HEK293 (cell line): ENCODE data around the gene TRAFD1.

Experiments used
- CTCF ChIA-PET: fragments of 350-600 bp; formaldehyde crosslinking; extraction: SDS; loops from one replicate; lab custom pipeline; 2021; ENCODE audit warnings: antibody characterized with exemption; lab: Yijun Ruan, JAX
- POLR2A ChIA-PET: fragments of 300-600 bp; formaldehyde crosslinking; extraction: SDS; loops from one replicate; lab custom pipeline; 2020; ENCODE audit warnings: antibody characterized with exemption, inconsistent platforms; lab: Yijun Ruan, JAX
- H3K27ac ChIP-seq: fragments of 200-500 bp; sonication (Bioruptor generic); 2 replicates; pipeline ENCODE4 v1.5.1; 2014; ENCODE audit warnings: low read depth, low read length, control low read depth, inconsistent platforms; ENCODE audit errors: extremely low read depth
- H3K36me3 ChIP-seq, 2 experiments: fragments of 200-500 bp in 1 of 2; sonication (Bioruptor generic) in 1 of 2; 1 replicate in 1 of 2; 2 replicates in 1 of 2; pipeline ENCODE4 v1.5.1; 2014 to 2017; ENCODE audit warnings: inconsistent platforms in 2 of 2, low read length in 2 of 2; ENCODE audit not compliant: control insufficient read depth in 2 of 2, insufficient read depth in 1 of 2
- H3K4me1 ChIP-seq: fragments of 200-500 bp; sonication (Bioruptor generic); 2 replicates; pipeline ENCODE4 v1.5.1; 2014; ENCODE audit warnings: mild to moderate bottlenecking, low read length, inconsistent platforms; ENCODE audit not compliant: control insufficient read depth, insufficient read depth
- H3K4me3 ChIP-seq: 2 replicates; pipeline ENCODE4 v1.5.1; 2011; ENCODE audit warnings: low read depth, mild to moderate bottlenecking, control low read depth, low read length, moderate library complexity
- H3K9me3 ChIP-seq: fragments of 200-500 bp; sonication (Bioruptor generic); 2 replicates; pipeline ENCODE4 v1.5.1; 2014; ENCODE audit warnings: low read depth, low read length, inconsistent platforms; ENCODE audit not compliant: control insufficient read depth, insufficient read depth
- GLIS1 ChIP-seq: fragments of 450-650 bp; formaldehyde crosslinking; IDR thresholded peaks from 2 replicates; pipeline ENCODE4 v1.5.1; 2016; ENCODE audit warnings: missing biosample characterization, missing genetic modification characterization
- KLF1 ChIP-seq: fragments of 450-650 bp; formaldehyde crosslinking; IDR thresholded peaks from 2 replicates; pipeline ENCODE4 v1.5.1; 2016; ENCODE audit warnings: missing biosample characterization, missing genetic modification characterization
- MEIS1 ChIP-seq: sonication (generic); formaldehyde crosslinking; IDR thresholded peaks from 2 replicates; pipeline ENCODE4 v1.8.1; 2022; ENCODE audit warnings: missing genetic modification reagents, mild to moderate bottlenecking, borderline replicate concordance
- OSR2 ChIP-seq: fragments of 450-650 bp; formaldehyde crosslinking; IDR thresholded peaks from 2 replicates; pipeline ENCODE4 v1.5.1; 2016; ENCODE audit warnings: missing biosample characterization, missing genetic modification characterization
- YY2 ChIP-seq: fragments of 450-650 bp; formaldehyde crosslinking; IDR thresholded peaks from 2 replicates; pipeline ENCODE4 v1.5.1; 2016; ENCODE audit warnings: missing biosample characterization, missing genetic modification characterization
- ZBTB17 ChIP-seq: fragments of 450-650 bp; formaldehyde crosslinking; IDR thresholded peaks from 2 replicates; pipeline ENCODE4 v1.5.1; 2016; ENCODE audit warnings: missing biosample characterization, missing genetic modification characterization
- ZNF114 ChIP-seq: fragments of 450-650 bp; formaldehyde crosslinking; IDR thresholded peaks from 2 replicates; pipeline ENCODE4 v1.5.0; 2017; ENCODE audit warnings: missing biosample characterization, missing genetic modification characterization
- ZNF140 ChIP-seq: fragments of 450-650 bp; formaldehyde crosslinking; IDR thresholded peaks from 2 replicates; pipeline ENCODE4 v1.5.1; 2016; ENCODE audit warnings: missing biosample characterization, missing genetic modification characterization
- ZNF155 ChIP-seq: fragments of 450-650 bp; formaldehyde crosslinking; IDR thresholded peaks from 2 replicates; pipeline ENCODE4 v1.5.1; 2016; ENCODE audit warnings: missing biosample characterization, missing genetic modification characterization
- ZNF169 ChIP-seq: fragments of 450-650 bp; formaldehyde crosslinking; IDR thresholded peaks from 2 replicates; pipeline ENCODE4 v1.5.1; 2016; ENCODE audit warnings: missing biosample characterization, missing genetic modification characterization
- ZNF175 ChIP-seq: fragments of 450-650 bp; formaldehyde crosslinking; IDR thresholded peaks from 2 replicates; pipeline ENCODE4 v1.5.1; 2016; ENCODE audit warnings: missing biosample characterization, missing genetic modification characterization
- ZNF23 ChIP-seq: fragments of 450-650 bp; formaldehyde crosslinking; IDR thresholded peaks from 2 replicates; pipeline ENCODE4 v1.5.1; 2016; ENCODE audit warnings: missing biosample characterization, missing genetic modification characterization, borderline replicate concordance
- ZNF292 ChIP-seq: fragments of 450-650 bp; formaldehyde crosslinking; IDR thresholded peaks from 2 replicates; pipeline ENCODE4 v1.5.1; 2016; ENCODE audit warnings: low read depth, missing biosample characterization, missing genetic modification characterization, borderline replicate concordance
- ZNF335 ChIP-seq: fragments of 450-650 bp; formaldehyde crosslinking; conservative IDR thresholded peaks from 2 replicates; pipeline ENCODE4 v1.5.1; 2016; ENCODE audit warnings: missing biosample characterization, missing genetic modification characterization
- ZNF596 ChIP-seq: fragments of 450-650 bp; IDR thresholded peaks from 2 replicates; pipeline ENCODE4 v1.5.0; 2018; ENCODE audit warnings: missing biosample characterization, mild to moderate bottlenecking, missing genetic modification characterization, moderate library complexity
- ZNF629 ChIP-seq: fragments of 450-650 bp; formaldehyde crosslinking; IDR thresholded peaks from 2 replicates; pipeline ENCODE4 v1.5.1; 2017; ENCODE audit warnings: missing biosample characterization, missing genetic modification characterization
- ZNF768 ChIP-seq: fragments of 450-650 bp; formaldehyde crosslinking; IDR thresholded peaks from 2 replicates; pipeline ENCODE4 v1.5.1; 2018; ENCODE audit warnings: missing biosample characterization, mild to moderate bottlenecking, missing genetic modification characterization
- ZSCAN30 ChIP-seq: fragments of 450-650 bp; IDR thresholded peaks from 2 replicates; pipeline ENCODE4 v1.5.1; 2018; ENCODE audit warnings: missing biosample characterization, mild to moderate bottlenecking, missing genetic modification characterization, moderate library complexity
- TF ChIP-seq, protein P1 (sequence below): IDR thresholded peaks from 2 replicates; pipeline ENCODE4 v1.6.1; 2011; ENCODE audit warnings: mild to moderate bottlenecking, low read depth, low read length, borderline replicate concordance
- TF ChIP-seq, protein P2 (sequence below): fragments of 450-650 bp; formaldehyde crosslinking; IDR thresholded peaks from 2 replicates; pipeline ENCODE4 v1.5.1; 2017; ENCODE audit warnings: missing biosample characterization, missing genetic modification characterization

Gene TRAFD1

DNA sequence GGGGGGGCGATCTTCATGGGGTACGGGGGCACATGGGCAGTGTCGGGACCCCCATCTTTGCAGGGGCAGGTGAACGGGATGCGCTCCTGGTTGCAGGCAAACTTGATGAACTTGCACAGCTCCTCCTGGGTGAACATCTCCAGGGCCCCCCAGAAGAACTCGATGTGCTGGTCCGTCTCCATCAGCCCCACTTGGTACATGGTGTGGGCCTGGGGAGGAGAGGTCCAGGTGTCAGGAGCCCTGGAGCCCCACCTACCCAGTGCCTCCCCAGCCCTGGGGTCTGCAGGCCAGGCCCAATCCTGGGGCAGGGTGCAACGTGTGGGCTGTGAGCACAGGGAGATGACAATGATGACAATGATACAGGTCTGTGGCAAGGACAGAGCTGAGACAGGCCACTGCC lies 37.7 kb downstream of the TRAFD1 start:
- no peak overlapping the region for H3K4me3 ChIP-seq
- no peaks in the 10 kb centered on the region for H3K9me3 ChIP-seq
- TF ChIP-seq ZNF629, result no peak
- no peak for TF ChIP-seq OSR2 (tag by site-specific recombination)
- TF ChIP-seq ZNF169 (tag by site-specific recombination), result no peak
- TF ChIP-seq MEIS1, result no peak
- no peak for TF ChIP-seq ZNF596 (tag by site-specific recombination)
- TF ChIP-seq ZSCAN30 (tag by site-specific recombination), result no peak
- ChIA-PET CTCF (no interaction called here), POLR2A (no interaction called here)
- H3K36me3 ChIP-seq, result peaks cover 0 to 86% of the 10 kb centered on the region in 2 experiments; a peak in 1 of 3 replicates
- no peak overlapping the region for H3K27ac ChIP-seq
- no peaks in the 10 kb centered on the region for H3K4me1 ChIP-seq

DNA sequence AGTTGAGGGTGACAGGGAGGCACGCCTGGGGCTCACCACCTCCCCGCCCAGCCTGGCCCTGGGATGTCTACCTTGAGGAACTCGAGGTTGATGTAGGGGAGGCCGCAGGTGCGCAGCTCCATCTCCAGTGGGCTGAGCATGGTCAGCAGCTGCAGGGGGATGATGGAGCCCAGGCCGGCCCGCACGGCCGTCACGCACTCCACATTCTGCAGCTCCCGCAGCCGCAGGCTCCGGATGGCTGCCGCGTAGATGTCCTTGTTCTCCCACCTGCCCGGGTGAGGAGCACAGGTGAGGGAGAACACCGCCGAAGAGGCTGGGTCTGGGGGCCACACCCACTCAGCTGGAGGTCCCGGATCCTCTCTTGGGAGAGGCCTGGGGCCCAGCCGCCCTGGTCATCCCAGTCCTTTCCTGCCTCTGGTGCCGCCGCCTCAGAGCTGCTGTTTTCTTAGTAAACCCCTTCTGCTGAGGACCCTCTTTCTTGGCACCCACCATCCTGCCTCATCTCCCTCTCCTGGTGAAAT lies 38.2 kb downstream of the TRAFD1 start:
- CTCF ChIA-PET, result no interaction called here
- POLR2A ChIA-PET, result interaction anchor here (0.6 kb wide), 1 partner anchor 30 kb away, joined by 6 read pairs; no protein-coding TSS in a partner anchor

DNA sequence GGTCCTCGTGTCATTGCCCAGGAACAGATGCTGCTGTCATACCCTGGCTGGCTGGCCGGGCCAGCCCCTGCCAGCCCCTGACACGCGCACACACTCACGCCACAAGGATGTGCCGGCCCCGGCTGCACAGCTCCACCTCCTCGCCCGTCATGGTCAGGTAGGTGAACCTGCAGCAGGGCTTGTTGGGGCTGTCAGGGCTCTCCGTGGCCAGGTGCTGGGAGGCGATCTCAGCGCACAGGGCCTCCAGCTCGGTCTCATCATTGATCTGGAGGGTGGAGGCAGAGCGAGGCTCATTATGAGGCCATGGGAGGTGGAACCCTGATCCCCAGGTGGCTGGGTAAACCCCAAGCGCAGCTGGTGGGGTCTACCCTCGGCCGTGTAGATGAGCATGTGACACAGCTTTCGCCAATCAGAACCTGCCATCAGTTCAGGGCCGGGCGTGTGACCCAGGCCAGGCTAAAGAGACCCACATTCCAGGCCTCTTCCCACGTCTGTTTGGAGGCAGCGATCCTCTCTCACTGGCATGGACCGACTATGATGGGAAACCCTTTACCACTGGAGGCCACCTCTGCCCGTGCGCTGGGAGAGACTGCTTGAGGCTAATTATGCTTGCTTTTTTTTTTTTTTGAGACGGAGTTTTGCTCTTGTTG lies 38.8 kb downstream of the TRAFD1 start:
- H3K4me3 ChIP-seq, result no peak overlapping the region
- TF ChIP-seq YY2 (tag by site-specific recombination) (no peak), ZNF292 (no peak), ZNF335 (tag by site-specific recombination) (no peak), GLIS1 (tag by site-specific recombination) (peak; percentile 36), ZBTB17 (tag by site-specific recombination) (no peak)
- TF ChIP-seq, protein P1, sequence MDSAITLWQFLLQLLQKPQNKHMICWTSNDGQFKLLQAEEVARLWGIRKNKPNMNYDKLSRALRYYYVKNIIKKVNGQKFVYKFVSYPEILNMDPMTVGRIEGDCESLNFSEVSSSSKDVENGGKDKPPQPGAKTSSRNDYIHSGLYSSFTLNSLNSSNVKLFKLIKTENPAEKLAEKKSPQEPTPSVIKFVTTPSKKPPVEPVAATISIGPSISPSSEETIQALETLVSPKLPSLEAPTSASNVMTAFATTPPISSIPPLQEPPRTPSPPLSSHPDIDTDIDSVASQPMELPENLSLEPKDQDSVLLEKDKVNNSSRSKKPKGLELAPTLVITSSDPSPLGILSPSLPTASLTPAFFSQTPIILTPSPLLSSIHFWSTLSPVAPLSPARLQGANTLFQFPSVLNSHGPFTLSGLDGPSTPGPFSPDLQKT, result no peak
- peaks cover 0 to 86% of the 10 kb centered on the region in 2 experiments; a peak in 1 of 3 replicates for H3K36me3 ChIP-seq
- no peaks in the 10 kb centered on the region for H3K4me1 ChIP-seq
- ChIA-PET CTCF (no interaction called here), POLR2A (interaction anchor here (0.6 kb wide), 1 partner anchor 31 kb away, joined by 6 read pairs; no protein-coding TSS in a partner anchor)
- H3K27ac ChIP-seq, result no peak overlapping the region
- no peaks in the 10 kb centered on the region for H3K9me3 ChIP-seq

More for the DNA sequence above, 38.2 kb downstream of the TRAFD1 start:
- TF ChIP-seq ZNF155 (tag by site-specific recombination), result no peak
- TF ChIP-seq ZNF768 (tag by site-specific recombination), result no peak
- no peak for TF ChIP-seq ZNF140 (tag by site-specific recombination)
- no peak for TF ChIP-seq ZNF114 (tag by site-specific recombination)
- no peak for TF ChIP-seq KLF1
- TF ChIP-seq ZNF175 (tag by site-specific recombination), result no peak
- no peak for TF ChIP-seq GLIS1 (tag by site-specific recombination)
- no peak for TF ChIP-seq ZNF23 (tag by site-specific recombination)
- TF ChIP-seq, protein P2, sequence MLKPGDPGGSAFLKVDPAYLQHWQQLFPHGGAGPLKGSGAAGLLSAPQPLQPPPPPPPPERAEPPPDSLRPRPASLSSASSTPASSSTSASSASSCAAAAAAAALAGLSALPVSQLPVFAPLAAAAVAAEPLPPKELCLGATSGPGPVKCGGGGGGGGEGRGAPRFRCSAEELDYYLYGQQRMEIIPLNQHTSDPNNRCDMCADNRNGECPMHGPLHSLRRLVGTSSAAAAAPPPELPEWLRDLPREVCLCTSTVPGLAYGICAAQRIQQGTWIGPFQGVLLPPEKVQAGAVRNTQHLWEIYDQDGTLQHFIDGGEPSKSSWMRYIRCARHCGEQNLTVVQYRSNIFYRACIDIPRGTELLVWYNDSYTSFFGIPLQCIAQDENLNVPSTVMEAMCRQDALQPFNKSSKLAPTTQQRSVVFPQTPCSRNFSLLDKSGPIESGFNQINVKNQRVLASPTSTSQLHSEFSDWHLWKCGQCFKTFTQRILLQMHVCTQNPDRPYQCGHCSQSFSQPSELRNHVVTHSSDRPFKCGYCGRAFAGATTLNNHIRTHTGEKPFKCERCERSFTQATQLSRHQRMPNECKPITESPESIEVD (tag by site-specific recombination), result no peak
- no peak overlapping the region for H3K4me3 ChIP-seq
- no peak overlapping the region for H3K27ac ChIP-seq
- H3K4me1 ChIP-seq, result no peaks in the 10 kb centered on the region
- no peaks in the 10 kb centered on the region for H3K9me3 ChIP-seq
- peaks cover 0 to 86% of the 10 kb centered on the region in 2 experiments; a peak in 1 of 3 replicates for H3K36me3 ChIP-seq
